K562 (cell line): ENCODE results near the gene DNAL4. TPM values are rescaled to one million over a fixed set of nuclear protein-coding genes. Genes with fewer than 3 reads are reported as not detected.

Experiments used
- BRCA1 ChIP-seq, 2 experiments: fragments of 450-650 bp in 1 of 2; sonication (generic) in 1 of 2; formaldehyde crosslinking in 1 of 2; IDR thresholded peaks; 2 replicates each; pipeline versions ENCODE4 v1.5.0 to v1.6.1; 2017 to 2020; ENCODE audit warnings: mild to moderate bottlenecking in 1 of 2, missing genetic modification reagents in 1 of 2
- CC2D1A ChIP-seq: fragments of 450-650 bp; IDR thresholded peaks from 2 replicates; pipeline ENCODE4 v1.6.1; 2017; ENCODE audit warnings: mild to moderate bottlenecking
- FOXA3 ChIP-seq, 2 experiments: fragments of 450-650 bp in 1 of 2; sonication (generic) in 1 of 2; formaldehyde crosslinking; IDR thresholded peaks in 1 of 2; conservative IDR thresholded peaks in 1 of 2; 2 replicates each; pipeline versions ENCODE4 v1.4.0 to v1.8.0; 2020 to 2022; ENCODE audit warnings: mild to moderate bottlenecking in 2 of 2, missing genetic modification reagents in 1 of 2
- KAT7 ChIP-seq: sonication (generic); formaldehyde crosslinking; IDR thresholded peaks from 2 replicates; pipeline ENCODE4 v1.8.0; 2022; ENCODE audit warnings: missing genetic modification reagents, mild to moderate bottlenecking, borderline replicate concordance
- MBD2 ChIP-seq: sonication (generic); IDR thresholded peaks from 2 replicates; pipeline ENCODE4 v1.6.1; 2016; ENCODE audit warnings: low read depth, borderline replicate concordance
- MEIS2 ChIP-seq: fragments of 450-650 bp; IDR thresholded peaks from 2 replicates; pipeline ENCODE4 v1.6.1; 2014; ENCODE audit warnings: mild to moderate bottlenecking; ENCODE audit not compliant: partially characterized antibody
- NCOR1 ChIP-seq: fragments of 450-650 bp; IDR thresholded peaks from 2 replicates; pipeline ENCODE4 v1.6.1; 2016; ENCODE audit warnings: mild to moderate bottlenecking, moderate library complexity
- polyA plus RNA-seq, 8 experiments: library from polyadenylated mRNA; depleted of rRNA in 4 of 8; stranded (reverse) in 5 of 8; unstranded in 3 of 8; fragments of >200 nt; fragmentation: Nextera tagmentation in 2 of 8; fragmentation: Illumina TruSeq in 1 of 8; extraction: Ambion mirVana in 2 of 8; extraction: Trizol in 1 of 8; gene quantifications; 2 replicates each; pipeline versions ENCODE4 v1.2.1 to v1.2.3, GENCODE V29; 2011 to 2014; ENCODE audit warnings: inconsistent platforms in 1 of 8, missing spikeins in 1 of 8
- total RNA-seq, 7 experiments: library from RNA; depleted of rRNA in 6 of 7; stranded (reverse); fragments of >200 nt in 6 of 7; fragmentation: Illumina TruSeq in 2 of 7; extraction: Trizol in 2 of 7; gene quantifications; 2 replicates each; pipeline versions ENCODE4 v1.2.1 to v1.2.3, GENCODE V29; 2011 to 2021; ENCODE audit warnings: low replicate concordance in 1 of 7
- TF ChIP-seq, protein P1 (sequence below): fragments of 450-650 bp; IDR thresholded peaks from 2 replicates; pipeline ENCODE4 v1.6.1; 2016; ENCODE audit warnings: low read depth
- TF ChIP-seq, protein P2 (sequence below), 2 experiments: fragments of 450-650 bp in 1 of 2; sonication (generic) in 1 of 2; formaldehyde crosslinking in 1 of 2; IDR thresholded peaks; 2 replicates each; pipeline versions ENCODE4 v1.7.1 to v1.9.0; 2016 to 2022; ENCODE audit warnings: inconsistent platforms in 1 of 2, mild to moderate bottlenecking in 1 of 2, missing genetic modification reagents in 1 of 2

The DNAL4 gene
- total and polyA plus RNA-seq, 9 of the 15 experiments (the other 6 are each of a cell fraction or from before 2014, with no cell fraction given) = 0.20 to 9.4 (median 5.2) TPM

DNA sequence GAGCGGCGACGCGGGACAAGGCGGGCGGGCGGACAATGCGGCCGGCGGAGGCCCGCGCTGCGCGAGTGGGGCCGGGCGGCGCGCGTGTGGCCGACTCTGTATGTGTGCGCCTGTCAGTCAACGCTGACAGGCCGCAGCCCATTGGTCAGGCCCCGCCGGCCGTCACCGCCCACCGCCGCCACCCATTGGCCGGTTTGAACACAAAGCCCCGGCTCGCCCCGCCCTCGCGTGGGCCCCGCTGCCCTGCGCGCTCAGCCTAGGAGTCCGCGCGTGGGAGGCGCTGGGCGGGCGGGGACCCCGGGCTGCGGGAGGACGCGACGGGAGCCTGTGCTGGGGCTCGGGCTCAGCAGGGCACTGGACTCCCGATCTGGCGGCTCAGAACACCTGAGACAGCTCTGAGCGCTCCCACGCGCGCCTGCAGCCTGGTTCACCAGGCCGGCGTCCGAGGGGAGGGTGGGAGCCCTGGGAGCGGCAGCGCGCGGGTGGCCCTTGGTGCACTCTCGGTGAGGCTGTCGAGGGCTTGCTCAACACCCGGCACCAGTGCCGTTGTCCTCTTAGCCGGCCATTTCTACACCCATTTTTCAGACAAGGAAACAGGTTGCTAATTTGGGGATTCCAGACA, 37.9 kb downstream of the DNAL4 start, which contains the start of gene SUN2 (continued):
- TF ChIP-seq, protein P1, sequence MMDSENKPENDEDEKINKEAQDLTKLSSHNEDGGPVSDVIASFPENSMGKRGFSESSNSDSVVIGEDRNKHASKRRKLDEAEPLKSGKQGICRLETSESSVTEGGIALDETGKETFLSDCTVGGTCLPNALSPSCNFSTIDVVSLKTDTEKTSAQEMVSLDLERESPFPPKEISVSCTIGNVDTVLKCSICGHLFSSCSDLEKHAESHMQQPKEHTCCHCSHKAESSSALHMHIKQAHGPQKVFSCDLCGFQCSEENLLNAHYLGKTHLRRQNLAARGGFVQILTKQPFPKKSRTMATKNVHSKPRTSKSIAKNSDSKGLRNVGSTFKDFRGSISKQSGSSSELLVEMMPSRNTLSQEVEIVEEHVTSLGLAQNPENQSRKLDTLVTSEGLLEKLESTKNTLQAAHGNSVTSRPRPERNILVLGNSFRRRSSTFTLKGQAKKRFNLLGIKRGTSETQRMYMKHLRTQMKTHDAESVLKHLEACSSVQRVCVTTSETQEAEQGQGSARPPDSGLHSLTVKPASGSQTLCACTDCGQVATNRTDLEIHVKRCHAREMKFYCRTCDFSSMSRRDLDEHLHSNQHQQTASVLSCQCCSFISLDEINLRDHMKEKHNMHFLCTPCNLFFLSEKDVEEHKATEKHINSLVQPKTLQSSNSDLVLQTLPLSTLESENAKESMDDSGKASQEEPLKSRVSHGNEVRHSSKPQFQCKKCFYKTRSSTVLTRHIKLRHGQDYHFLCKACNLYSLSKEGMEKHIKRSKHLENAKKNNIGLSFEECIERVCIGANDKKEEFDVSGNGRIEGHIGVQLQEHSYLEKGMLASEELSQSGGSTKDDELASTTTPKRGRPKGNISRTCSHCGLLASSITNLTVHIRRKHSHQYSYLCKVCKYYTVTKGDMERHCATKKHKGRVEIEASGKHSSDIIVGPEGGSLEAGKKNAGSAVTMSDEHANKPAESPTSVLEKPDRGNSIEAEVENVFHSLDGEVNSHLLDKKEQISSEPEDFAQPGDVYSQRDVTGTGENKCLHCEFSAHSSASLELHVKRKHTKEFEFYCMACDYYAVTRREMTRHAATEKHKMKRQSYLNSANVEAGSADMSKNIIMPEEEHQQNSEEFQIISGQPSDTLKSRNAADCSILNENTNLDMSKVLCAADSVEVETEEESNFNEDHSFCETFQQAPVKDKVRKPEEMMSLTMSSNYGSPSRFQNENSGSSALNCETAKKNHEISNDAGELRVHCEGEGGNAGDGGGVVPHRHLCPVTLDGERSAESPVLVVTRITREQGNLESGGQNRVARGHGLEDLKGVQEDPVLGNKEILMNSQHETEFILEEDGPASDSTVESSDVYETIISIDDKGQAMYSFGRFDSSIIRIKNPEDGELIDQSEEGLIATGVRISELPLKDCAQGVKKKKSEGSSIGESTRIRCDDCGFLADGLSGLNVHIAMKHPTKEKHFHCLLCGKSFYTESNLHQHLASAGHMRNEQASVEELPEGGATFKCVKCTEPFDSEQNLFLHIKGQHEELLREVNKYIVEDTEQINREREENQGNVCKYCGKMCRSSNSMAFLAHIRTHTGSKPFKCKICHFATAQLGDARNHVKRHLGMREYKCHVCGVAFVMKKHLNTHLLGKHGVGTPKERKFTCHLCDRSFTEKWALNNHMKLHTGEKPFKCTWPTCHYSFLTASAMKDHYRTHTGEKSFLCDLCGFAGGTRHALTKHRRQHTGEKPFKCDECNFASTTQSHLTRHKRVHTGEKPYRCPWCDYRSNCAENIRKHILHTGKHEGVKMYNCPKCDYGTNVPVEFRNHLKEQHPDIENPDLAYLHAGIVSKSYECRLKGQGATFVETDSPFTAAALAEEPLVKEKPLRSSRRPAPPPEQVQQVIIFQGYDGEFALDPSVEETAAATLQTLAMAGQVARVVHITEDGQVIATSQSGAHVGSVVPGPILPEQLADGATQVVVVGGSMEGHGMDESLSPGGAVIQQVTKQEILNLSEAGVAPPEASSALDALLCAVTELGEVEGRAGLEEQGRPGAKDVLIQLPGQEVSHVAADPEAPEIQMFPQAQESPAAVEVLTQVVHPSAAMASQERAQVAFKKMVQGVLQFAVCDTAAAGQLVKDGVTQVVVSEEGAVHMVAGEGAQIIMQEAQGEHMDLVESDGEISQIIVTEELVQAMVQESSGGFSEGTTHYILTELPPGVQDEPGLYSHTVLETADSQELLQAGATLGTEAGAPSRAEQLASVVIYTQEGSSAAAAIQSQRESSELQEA = no peak
- TF ChIP-seq, protein P2, sequence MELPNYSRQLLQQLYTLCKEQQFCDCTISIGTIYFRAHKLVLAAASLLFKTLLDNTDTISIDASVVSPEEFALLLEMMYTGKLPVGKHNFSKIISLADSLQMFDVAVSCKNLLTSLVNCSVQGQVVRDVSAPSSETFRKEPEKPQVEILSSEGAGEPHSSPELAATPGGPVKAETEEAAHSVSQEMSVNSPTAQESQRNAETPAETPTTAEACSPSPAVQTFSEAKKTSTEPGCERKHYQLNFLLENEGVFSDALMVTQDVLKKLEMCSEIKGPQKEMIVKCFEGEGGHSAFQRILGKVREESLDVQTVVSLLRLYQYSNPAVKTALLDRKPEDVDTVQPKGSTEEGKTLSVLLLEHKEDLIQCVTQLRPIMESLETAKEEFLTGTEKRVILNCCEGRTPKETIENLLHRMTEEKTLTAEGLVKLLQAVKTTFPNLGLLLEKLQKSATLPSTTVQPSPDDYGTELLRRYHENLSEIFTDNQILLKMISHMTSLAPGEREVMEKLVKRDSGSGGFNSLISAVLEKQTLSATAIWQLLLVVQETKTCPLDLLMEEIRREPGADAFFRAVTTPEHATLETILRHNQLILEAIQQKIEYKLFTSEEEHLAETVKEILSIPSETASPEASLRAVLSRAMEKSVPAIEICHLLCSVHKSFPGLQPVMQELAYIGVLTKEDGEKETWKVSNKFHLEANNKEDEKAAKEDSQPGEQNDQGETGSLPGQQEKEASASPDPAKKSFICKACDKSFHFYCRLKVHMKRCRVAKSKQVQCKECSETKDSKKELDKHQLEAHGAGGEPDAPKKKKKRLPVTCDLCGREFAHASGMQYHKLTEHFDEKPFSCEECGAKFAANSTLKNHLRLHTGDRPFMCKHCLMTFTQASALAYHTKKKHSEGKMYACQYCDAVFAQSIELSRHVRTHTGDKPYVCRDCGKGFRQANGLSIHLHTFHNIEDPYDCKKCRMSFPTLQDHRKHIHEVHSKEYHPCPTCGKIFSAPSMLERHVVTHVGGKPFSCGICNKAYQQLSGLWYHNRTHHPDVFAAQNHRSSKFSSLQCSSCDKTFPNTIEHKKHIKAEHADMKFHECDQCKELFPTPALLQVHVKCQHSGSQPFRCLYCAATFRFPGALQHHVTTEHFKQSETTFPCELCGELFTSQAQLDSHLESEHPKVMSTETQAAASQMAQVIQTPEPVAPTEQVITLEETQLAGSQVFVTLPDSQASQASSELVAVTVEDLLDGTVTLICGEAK (IDR thresholded peaks at IDR 0.05) = no peak; the same call in 1 of the 2 replicates
- TF ChIP-seq, protein P2 (CRISPR knock-in tag; IDR thresholded peaks at IDR 0.05) = no peak
- TF ChIP-seq MEIS2 (peak; percentile 72), NCOR1 (no peak), KAT7 (no peak), CC2D1A (peak; percentile 86), BRCA1 (IDR thresholded peaks at IDR 0.05) (no peak), BRCA1 (CRISPR knock-in tag; IDR thresholded peaks at IDR 0.05) (0 out of 2 replicates have a peak, but pooled peaks have one; percentile 71), MBD2 (peak; percentile 45; the same call in 1 of the 2 replicates), FOXA3 (CRISPR knock-in tag; conservative IDR thresholded peaks at IDR 0.05 in 1 of 2, IDR thresholded peaks at IDR 0.05 in 1 of 2) (no peak)
